Stimulated activated CD4-positive, alpha-beta T cell treated with anti-CD3 and anti-CD28 coated beads, TNF-alpha, amount 100 ng/mL, for 24 hours (primary cell): ENCODE measurements around the gene MTMR3.
"Not testable (repeated sequence)": the region's sequence is repeated elsewhere in the genome, so short reads cannot be mapped to it uniquely, and the experiment has no call there.

Source experiments
- DNase-seq, 3 experiments: peaks; one replicate each; pipeline ENCODE4 v3.0.0-alpha.2; 2020; ENCODE audit warnings: low read depth in 3 of 3

Gene MTMR3

DNA sequence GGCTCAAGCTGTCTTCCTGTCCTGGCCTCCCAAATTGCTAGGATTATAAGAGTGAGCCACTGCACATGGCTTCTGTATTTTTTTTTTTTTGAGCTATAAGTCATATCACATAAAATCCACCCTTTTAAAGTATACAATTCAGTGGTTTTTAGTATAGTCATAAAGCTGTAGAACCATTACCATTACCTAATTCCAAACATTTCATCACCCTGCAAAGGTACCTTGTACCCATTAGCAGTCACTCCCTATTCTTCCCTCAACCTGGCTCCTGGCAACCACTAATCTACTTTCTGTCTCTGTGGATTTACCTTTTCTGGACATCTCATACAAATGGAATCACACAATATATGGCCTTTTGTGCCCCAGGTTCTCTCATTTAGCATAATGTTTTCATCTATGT is 84.5 kb downstream of the MTMR3 start:
- no peak for DNase-seq

DNA sequence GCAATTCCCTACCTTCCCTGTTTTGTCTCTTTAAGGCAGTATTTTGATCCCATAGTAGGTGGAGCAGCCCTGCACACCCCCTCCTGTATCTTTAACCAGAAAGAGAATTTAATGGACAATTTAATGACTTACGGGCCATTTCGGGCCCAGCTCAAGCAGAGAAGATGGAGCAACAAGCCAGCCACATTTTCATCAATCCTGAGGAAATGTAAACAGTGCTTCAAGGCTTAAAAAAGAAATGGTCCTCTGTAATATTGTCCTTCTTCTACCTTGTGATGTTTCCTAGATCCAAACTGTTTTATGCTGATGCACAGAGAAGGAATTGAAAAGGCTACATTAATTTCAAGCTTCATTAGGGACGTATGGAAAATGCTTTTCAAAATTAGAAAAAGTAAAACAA is 88.6 kb downstream of the MTMR3 start:
- DNase-seq = no peak

DNA sequence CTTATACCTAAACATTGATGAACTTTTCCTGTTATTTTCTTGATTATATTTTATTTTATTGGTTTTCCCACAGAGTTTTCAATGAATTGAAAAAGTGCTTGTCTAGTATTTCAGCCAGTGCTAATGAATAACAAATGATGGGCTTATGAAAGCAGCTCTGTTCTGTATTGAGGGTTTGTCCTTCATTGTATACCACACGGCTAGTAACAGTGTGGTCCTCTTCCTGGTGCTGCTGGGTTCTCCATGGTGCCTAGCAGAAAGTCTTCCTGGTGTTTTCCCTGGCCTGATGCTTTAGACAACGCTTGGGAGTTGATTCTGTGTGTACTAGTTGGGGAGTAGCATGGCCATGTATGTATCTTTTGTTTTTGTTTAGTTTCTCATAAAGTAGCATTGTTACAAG is 89.1 kb downstream of the MTMR3 start:
- no peak for DNase-seq

DNA sequence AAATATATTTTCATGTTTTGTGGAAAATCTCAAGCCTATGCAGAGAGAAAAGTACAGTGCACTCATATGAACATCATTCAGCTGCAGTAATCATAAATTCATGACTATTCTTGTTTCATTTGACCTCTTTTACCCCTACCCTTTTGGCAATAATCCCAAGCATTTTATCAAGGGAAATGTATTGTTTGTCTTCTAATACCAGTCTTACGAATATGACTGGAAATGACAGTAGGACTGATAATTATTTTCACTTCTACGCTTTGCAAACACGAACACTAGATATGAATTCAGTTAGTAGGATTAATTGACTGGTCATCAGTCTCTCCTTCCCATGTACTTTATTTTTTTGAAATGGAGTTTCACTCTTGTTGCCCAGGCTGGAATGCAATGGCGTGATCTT is 90.3 kb downstream of the MTMR3 start:
- no peak for DNase-seq

DNA sequence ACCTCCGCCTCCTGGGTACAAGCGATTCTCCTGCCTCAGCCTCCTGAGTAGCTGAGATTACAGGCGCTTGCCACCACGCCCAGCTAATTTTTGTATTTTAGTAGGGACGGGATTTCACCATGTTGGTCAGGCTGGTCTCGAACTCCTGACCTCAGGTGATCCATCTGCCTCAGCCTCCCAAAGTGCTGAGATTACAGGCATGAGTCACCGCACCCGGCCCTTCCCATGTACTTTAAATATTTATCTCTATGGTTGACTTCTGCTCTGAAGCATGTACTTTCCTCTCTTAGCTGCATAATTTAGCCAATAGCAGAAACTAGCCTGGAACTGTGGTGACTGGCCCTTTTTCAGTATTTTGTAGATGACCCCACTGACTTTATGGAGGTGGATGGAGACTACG is 90.7 kb downstream of the MTMR3 start:
- not testable (repeated sequence) for DNase-seq

DNA sequence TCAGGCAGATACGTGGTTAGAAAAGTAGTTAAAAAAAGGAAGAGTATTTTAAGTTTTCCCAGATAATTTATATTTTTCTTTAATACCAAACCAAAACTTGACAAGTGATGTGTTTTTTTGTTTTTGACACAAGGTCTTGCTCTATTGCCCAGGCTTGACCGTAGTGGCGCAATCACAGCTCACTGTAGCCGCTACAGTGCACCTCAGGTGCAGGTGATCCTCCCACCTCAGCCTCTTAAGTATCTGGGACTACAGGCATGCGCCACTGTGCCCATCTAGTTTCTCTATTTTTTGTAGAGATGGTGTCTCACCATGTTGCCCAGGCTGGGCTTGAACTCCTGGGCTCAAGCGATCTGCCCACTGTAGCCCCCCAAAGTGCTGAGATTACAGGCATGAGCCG is 92.5 kb downstream of the MTMR3 start:
- no peak for DNase-seq

DNA sequence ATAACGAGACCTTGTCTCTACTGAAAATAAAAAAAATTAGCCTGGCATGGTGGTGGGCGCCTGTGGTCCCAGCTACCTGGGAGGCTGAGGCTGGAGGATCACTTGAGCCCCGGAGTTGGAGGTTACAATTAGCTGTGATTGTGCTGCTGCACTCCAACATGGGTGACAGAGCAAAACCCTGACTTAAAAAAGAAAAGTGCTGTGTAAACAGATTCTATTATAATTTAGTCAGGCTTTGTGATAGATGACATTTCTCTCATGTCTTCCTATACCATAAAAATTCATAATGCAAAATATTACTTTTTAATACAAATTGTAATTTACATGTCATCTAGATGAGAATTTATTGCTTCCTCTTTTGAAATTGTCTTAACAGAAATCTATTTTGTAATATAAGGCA is 94.1 kb downstream of the MTMR3 start:
- no peak for DNase-seq

DNA sequence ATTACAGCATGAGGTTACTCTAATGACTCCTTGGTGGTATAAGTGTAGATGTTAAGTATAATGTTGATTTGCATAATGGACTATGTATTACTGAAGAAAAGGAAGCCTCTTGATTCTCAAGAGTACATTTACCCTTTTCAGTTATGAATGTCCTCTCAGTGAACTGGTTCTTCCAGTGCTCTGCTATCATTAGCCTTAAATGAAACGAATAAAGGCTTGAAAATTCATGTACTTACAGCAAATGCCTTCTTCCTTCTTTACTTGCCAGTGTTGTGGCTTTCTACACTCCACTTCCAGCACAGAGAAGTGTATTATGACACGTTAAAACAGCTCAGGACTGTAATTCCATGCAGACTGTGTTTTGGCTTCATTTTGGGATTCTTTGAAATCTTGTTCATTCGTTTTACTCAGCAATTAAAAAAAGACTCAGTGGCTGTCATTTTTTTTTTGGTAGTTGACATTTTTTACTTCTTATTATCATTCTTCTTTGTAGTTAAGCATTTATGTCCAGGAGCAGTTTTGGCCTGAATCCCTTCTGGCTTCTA is 96.9 kb downstream of the MTMR3 start:
- no peak for DNase-seq

DNA sequence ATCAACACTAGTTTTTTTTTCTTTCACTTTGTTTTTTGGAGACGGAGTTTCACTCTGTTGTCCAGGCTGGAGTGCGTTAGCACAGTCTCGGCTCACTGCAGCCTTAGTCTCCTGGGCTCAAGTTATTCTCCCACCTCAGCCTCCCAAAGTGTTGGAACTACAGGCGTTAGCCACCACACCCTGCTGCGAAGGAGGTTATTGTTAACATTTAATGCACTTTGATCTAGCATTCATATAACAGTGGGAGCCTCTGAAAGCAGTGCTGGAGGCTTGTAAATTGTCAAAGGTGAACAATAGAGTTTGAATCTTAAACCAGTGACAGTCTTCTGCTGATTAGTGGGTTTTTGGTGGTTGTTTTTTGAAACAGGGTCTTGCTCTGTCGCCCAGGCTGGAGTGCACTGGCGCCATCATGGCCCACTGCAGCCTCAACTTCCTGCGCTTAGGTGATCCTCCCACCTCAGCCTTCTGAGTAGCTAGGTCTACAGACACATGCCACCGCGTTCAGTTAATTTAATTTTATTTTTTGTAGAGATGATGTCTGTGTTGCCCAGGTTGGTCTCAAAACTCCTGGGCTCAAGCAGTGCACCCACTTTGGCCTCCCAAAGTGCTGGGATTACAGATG is 100.4 kb downstream of the MTMR3 start:
- no peak for DNase-seq

DNA sequence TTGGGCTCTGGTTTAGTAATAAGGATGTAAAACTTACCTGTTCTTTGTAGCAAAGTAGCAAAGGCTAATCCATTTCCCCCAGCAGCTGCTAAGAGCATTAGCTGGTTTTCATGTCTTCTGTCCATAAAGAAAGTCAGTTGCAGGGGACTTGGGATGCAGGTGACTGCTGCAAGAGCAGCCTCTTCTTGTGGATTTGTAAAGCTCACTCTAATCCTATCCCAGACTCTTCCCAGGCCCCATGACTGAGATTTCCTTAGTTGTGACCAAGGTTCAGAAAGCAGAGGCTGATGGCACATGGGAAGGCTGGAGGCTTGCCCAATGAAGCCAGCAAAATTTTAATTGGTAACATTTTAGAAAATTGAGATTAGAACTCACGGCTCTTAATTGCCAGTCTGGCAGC is 102.9 kb downstream of the MTMR3 start:
- no peak for DNase-seq

DNA sequence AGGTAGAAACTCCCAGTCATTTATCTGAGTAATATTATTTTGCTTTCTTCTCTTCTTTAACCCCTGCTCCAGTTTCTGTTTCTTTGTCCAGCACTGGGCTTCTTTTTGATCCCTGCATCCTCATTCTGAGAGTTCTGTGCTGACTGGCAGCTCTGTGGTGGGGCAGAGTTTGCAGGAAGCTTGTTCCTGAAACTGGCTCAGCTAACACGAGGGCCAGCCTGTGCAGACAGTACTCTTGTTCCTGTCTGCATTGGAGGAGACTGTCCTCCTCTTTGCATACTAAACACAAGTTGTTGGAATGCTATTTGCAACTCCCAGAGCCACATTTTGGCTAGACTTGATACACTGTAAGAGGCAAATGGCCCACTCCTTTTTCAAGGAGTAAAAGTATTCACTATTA is 104.2 kb downstream of the MTMR3 start:
- no peak for DNase-seq

DNA sequence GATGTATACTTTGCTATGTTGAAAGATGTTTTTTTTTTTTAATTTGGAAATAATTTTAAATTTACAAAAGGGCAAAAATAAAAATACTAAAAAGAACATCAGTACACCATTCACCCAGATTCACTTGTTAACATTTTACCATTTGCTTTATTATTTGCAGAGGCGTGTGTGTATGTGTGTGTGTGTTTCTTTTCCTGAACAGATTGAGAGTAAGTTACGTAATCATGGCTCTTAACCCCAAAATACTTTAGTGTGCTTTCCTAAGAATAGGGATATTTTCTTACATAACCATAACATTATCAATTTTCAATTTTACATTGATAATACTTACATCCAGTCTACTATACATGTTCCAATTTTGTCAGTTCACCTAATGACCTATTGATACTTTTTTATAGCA is 105.7 kb downstream of the MTMR3 start:
- DNase-seq = no peak

DNA sequence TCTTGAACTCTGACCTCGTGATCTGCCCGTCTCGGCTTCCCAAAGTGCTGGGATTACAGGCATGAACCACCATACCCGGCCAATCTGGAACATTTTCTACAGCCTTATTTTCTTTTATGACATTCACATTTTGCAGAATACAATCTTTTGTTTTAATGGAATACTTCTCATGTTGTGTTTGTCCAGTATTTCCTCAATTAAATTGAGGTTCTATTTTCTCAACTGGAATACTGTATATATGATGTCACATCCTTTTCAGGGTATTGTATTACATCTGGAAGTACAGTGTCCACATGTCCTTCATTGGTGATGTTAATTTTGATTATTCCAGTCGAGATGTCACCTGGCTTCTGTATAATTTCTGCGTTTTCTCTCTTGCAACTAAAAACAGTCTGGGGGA is 106.5 kb downstream of the MTMR3 start:
- DNase-seq = no peak

DNA sequence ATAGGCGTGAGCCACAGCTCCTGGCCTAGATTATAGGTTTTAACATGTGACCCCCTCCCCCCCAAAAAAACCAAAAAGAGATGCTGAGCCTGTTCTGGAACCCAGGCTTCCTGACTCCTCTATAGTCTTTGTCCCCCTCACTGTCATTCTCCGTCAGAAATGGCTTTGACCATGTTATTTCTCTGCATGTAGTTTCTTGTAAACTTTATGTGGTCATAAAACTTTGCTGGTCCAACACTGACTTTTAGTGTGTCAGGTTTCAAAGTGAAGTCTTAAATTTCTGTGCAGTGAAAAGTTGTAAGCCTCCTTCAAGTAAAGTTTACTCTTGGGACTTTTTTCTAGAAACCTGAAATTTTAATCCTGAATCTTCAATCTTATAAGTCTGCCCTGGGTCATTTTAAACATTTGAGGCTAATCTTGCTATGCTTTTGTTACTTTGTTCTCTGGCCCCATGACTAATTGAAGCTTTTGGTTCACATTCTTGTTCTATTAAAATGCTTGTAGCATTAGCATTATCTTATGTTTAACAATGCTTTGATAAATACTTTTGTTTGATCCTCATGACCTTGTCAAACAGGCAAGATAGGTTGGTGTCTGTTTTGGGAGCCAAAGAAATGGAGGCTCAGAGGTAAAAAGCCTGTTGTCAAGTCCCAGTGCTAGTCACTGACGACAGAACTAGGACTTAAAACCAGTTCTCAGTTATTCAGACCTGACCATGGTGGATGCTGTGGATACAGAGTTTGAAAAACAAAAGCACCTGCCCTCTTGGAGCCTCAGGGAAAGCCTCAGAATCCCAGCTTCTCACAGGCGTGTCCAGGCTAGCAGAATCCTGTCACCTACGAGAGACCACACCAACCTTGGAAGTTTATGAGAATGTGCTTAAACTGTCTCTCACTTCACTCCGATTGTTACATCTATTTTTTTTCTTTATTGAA is 109.6 kb downstream of the MTMR3 start:
- no peak for DNase-seq

DNA sequence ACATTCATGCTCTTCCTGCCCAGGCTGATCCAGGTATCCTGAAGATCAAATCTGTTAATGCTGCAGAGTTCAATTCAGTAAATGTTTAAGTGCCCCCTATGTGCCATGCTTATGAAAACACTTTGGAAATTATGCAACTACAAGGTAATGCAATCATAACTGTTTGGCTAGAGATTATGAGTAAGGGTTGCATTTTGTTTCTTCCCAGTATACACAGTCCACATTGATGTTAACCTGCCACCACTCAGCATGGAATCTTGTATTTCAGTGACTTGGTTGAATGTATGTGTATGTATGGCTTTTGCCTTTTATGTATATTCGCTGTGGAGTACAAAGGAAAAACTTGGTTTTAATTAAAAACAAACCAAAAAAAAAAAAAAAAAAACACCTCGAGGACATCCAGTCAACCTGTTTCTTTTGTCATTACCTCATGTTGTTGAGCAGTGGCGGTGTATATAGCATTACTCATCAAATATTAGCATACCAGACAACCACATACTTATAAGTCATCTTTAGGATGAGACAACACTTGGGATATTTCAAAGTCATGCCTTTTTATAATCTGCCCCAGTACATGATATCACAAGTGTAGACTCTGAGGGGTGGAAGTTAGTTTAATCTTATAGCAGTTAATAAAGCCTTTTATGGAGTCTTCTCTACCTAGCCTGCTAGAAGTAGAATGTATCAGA is 111.2 kb downstream of the MTMR3 start:
- no peak for DNase-seq

DNA sequence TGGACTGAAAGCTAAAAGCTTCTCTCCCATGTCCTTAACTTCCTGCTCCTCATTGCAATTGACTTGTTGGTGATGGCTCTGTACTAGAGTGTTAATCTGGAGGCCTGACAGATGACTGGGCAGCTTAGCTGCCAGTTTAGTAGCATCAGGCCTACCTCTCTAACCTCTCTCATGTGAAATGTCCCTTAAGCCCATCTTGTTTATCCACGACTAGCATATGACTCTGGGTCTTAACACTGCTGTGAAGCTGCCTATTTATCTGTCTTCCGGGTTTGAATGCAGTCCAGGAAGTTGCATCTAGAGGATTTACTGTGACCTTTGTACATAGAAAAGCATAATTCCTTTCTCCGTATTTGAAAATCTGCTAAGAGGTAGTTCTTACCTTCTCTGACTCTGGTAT is 112.0 kb downstream of the MTMR3 start:
- no peak for DNase-seq

DNA sequence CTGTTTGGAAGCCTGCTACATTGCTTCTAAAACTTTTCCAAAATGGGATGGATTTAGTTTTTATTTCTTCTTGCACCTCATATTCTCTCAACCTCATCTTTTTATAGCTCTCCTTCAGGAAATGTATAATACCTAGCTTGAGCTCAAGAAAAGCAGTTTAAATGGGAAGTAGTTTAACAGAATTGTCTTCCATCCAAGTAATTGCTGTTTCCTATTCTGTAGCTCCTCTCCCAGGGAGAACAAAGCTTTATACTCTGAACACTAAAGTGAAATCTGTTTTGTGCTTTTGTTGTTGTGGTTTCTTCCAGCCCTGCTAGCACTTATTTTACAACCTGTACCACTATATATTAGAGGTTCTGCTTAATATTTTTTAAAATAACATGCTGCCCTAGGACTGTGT is 114.1 kb downstream of the MTMR3 start:
- DNase-seq = no peak

DNA sequence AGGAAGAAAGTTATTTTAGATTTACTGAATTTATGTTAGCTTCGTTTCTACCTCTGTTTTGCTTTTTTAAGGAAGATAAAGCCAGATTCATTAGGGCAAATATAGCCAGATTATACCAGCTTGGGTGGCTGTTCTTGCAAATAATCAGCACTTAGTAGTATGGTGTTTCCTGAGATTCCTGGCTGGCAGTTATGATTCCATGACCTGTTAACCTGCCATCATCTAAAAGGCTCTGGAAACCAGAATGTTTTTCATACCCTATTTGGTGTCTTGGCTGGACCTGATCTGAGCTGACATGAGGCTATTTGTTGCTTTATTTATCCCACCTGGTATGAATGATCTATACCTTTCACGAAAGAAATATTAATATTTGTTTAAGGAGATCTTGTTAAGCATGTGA is 114.5 kb downstream of the MTMR3 start:
- no peak for DNase-seq

DNA sequence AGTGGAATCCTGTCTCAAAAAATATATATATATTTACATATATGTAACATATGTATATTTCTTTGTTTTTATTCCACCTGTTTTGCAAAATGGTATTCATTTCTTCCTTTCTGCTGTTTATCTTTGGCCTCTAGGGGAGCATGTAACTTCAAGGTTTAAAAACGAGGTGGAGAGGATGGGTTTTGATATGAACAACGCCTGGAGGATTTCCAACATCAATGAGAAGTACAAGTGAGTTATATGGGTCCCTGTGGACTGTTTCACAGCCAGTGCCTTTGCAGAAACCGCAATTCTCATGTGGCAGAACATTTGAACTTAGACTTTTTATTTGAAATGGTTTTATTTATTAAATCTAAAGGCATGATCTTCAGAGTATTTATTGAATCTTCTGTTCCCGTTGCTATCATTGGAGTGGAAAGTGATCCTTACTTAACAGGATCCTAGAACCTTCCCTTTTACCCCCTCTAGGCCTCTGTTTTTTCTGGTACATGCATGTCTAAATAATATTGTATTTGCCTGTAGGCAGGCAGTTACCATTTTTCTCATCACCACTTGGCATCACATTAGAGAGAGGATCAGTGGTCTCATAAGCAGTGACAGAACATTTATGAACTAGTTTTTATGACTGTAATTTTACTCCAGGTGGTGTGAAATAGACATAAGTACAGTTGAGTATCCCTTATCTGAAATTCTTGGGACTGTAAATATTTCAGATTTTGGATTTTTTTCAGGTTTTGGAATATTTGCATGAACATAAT is 115.8 kb downstream of the MTMR3 start:
- no peak for DNase-seq

DNA sequence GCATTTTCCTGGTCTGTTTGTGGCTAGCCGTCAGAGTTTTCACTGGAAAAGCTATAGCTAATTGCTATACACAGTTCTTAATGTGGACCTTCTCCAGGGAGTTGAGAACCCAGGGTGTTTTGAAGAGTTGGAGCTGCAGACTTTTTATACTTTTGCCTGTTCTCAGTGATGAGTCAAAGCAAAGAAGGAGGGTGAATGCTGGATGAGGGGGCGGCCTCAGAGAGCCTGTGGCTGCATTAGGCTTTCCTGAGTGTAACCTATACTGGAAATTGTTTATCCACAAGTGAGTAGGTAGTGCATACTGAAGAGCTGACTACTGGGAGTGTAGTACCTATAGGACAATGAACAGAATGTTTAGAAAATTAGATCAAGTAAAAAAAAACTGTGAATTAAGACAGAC is 117.6 kb downstream of the MTMR3 start:
- peak in 1 of 3 experiments; percentile 5 for DNase-seq

DNA sequence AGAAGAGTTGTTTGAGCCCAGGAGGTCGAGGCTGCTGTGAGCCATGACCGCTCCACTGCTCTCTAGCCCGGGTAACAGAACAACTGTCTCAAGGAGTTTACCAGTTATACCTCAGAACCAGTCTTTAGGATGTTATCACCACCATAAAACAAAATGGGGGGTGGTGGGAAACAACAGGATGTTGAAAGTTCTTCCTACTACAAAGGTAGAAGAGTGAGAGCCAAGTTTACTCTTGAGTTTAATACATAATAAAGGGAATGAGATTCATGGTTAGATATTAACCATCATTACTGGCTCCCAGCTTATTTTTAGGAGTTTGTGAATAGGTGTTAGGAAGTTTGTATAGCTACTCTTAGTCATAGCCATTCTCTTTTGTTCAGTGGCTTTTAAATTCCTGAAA is 118.5 kb downstream of the MTMR3 start:
- no peak for DNase-seq
